ENCODE measurements around the gene TMC1. TPM values are rescaled to one million over a fixed set of nuclear protein-coding genes. Genes with fewer than 3 reads are reported as not detected.

TMC1 gene
- total and polyA plus RNA-seq, 8 donors: 0.33 to 0.73 TPM; not detected in 6

DNA sequence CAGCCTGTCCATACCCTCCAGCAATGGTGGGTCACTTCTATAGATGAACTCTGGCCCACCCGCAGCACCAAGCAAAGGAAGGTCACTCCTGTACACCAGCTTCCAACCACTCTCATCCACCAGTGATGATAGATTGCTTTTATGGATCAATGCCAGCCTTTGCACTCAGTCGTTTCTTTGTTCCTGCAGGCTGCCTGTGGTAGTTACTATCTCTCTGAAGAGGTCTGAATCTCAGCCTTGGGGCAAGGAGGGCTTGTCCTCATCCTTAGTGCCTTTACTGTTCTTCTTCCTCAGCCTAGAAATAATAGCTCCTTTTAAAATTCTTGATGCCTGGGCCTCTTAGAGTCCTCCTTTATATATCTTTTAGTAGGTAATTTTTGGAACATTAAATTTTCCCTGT lies 100.8 kb downstream of the TMC1 start:
- H3K4me3 ChIP-seq: no peak overlapping the region
- intact Hi-C loops (cut with DNase I; ENCODE audit: low total_unique reads): no loop called here
- H3K36me3 ChIP-seq: no peaks in the 10 kb centered on the region
- no peak overlapping the region for H3K27ac ChIP-seq
- H3K4me1 ChIP-seq: no peaks in the 10 kb centered on the region
- no peaks in the 10 kb centered on the region for H3K27me3 ChIP-seq
- no peaks in the 10 kb centered on the region for H3K9me3 ChIP-seq
- TF ChIP-seq, protein P1, sequence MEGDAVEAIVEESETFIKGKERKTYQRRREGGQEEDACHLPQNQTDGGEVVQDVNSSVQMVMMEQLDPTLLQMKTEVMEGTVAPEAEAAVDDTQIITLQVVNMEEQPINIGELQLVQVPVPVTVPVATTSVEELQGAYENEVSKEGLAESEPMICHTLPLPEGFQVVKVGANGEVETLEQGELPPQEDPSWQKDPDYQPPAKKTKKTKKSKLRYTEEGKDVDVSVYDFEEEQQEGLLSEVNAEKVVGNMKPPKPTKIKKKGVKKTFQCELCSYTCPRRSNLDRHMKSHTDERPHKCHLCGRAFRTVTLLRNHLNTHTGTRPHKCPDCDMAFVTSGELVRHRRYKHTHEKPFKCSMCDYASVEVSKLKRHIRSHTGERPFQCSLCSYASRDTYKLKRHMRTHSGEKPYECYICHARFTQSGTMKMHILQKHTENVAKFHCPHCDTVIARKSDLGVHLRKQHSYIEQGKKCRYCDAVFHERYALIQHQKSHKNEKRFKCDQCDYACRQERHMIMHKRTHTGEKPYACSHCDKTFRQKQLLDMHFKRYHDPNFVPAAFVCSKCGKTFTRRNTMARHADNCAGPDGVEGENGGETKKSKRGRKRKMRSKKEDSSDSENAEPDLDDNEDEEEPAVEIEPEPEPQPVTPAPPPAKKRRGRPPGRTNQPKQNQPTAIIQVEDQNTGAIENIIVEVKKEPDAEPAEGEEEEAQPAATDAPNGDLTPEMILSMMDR (IDR thresholded peaks at IDR 0.05): no peak
- TF ChIP-seq EP300 (IDR thresholded peaks at IDR 0.05): no peak
- no peak for TF ChIP-seq POLR2AphosphoS5 (IDR thresholded peaks at IDR 0.05)
- TF ChIP-seq POLR2A (IDR thresholded peaks at IDR 0.05): no peak
- DNase-seq: no peak
- WGBS, 5 donors: 57 to 72% (median 69%) methylated on average over 2 of the region's 2 CpGs

DNA sequence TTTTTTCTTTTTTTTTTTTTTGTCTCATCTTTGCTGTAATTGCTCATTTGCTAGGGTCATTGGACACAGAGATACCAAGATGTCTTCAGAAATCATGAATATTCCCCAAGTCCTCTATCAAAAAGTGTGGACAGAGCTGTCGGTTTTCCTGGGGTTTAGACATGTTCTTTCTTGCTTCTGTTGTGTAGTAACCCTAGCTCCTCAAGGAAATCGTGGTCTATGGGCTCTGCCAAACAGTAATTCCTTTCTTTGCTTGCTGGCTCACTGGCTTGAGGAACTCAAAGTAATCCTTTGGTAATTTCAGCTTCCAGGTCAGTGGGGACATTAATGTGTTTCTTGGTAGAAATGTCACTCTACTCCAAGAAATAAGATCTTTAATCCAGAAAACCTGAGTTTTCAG lies 101.7 kb downstream of the TMC1 start:
- Histone ChIP-seq H3K4me3 (no peak overlapping the region), H3K27ac (no peak overlapping the region), H3K36me3 (no peaks in the 10 kb centered on the region), H3K27me3 (no peaks in the 10 kb centered on the region), H3K4me1 (no peaks in the 10 kb centered on the region), H3K9me3 (no peaks in the 10 kb centered on the region)
- 58 to 68% (median 63%) methylated on average over 2 of the region's 2 CpGs for WGBS, 5 donors
- TF ChIP-seq POLR2AphosphoS5 (IDR thresholded peaks at IDR 0.05): no peak
- no peak for TF ChIP-seq POLR2A (IDR thresholded peaks at IDR 0.05)
- TF ChIP-seq EP300 (IDR thresholded peaks at IDR 0.05): no peak
- TF ChIP-seq, protein P1 (IDR thresholded peaks at IDR 0.05): no peak
- intact Hi-C loops (cut with DNase I; ENCODE audit: low total_unique reads): no loop called here
- no peak for DNase-seq

DNA sequence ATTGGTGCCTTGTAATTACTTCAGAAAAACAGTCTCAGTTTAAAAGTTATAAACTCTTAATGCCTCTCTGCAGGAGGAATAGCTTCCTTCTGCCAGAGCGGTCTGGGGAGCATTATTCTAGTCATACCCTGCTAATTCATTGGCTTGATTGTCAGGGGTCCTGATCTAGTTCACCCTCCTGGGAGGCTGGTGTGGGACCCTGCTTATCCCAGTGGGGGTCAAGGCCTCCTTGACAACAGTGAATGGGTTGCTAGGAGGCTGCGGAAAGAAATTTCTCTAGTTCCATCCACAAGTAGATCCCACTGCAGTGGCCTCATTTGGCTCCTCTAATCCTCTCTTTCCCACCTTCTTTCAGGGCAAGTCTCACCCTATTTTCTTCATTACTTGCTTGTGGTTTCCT lies 105.7 kb downstream of the TMC1 start:
- Histone ChIP-seq H3K4me3 (no peak overlapping the region), H3K4me1 (no peaks in the 10 kb centered on the region), H3K27ac (no peak overlapping the region), H3K36me3 (no peaks in the 10 kb centered on the region), H3K9me3 (no peaks in the 10 kb centered on the region), H3K27me3 (no peaks in the 10 kb centered on the region)
- 91 to 98% (median 93%) methylated on average over 2 of the region's 2 CpGs for WGBS, 5 donors
- no peak for TF ChIP-seq POLR2A (IDR thresholded peaks at IDR 0.05)
- no peak for TF ChIP-seq POLR2AphosphoS5 (IDR thresholded peaks at IDR 0.05)
- TF ChIP-seq, protein P1 (IDR thresholded peaks at IDR 0.05): no peak
- no peak for TF ChIP-seq EP300 (IDR thresholded peaks at IDR 0.05)
- intact Hi-C loops (cut with DNase I; ENCODE audit: low total_unique reads): no loop called here
- no peak for DNase-seq

DNA sequence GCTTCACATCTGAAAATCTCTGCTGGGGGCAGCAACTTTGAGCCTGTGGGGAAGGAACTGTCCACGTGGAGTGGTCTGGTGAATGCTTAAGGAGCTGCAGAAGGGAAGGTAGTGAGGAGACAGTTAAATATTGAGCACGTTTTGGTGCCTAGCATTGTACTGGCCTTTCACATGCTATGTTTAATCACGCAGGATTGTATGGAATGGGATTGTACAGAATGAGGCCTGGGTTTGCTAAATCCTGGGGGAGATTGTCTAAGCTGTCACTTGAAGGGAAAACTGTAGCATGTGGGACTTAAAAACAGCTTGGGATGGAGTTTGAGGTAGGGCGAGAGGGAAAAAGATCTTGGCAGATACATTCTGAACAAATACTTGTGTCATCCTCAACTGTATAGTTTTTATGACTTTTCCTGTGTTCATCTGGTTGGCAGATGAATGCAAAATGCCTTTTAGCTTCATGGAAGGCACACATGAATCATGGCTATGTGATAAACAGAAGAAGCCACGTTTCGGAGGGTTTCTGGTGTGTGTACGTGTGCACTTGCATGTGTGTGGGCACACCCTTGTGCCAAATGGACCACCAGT lies 106.6 kb downstream of the TMC1 start:
- H3K27ac ChIP-seq: no peak overlapping the region
- intact Hi-C loops (cut with DNase I; ENCODE audit: low total_unique reads): no loop called here

More for the DNA sequence above, 106.6 kb downstream of the TMC1 start:
- Histone ChIP-seq H3K9me3 (peaks cover 0 to 2% (median 0%) of the 10 kb centered on the region in 4 donors), H3K36me3 (no peaks in the 10 kb centered on the region), H3K27me3 (no peaks in the 10 kb centered on the region), H3K4me1 (no peaks in the 10 kb centered on the region), H3K4me3 (no peak overlapping the region)
- no peak for DNase-seq
- TF ChIP-seq, protein P1 (IDR thresholded peaks at IDR 0.05): no peak
- no peak for TF ChIP-seq POLR2A (IDR thresholded peaks at IDR 0.05)
- TF ChIP-seq POLR2AphosphoS5 (IDR thresholded peaks at IDR 0.05): no peak
- no peak for TF ChIP-seq EP300 (IDR thresholded peaks at IDR 0.05)
- WGBS, 5 donors: 69 to 80% (median 77%) methylated on average over 7 of the region's 7 CpGs

Measured in stomach (tissue), 9 donors.